HG03066 (cell line): ENCODE measurements around the gene ASB18.

Experiments used
- ATAC-seq: cut with Tn5 transposase; IDR thresholded peaks from one replicate; pipeline ENCODE4 v1.9.1; 2021; ENCODE audit warnings: low read depth; ENCODE audit not compliant: unreplicated experiment

The ASB18 gene

GRCh38 chr2:236242057-236242495 is 22.1 kb downstream of the ASB18 start:
- ATAC-seq, result no peak

DNA sequence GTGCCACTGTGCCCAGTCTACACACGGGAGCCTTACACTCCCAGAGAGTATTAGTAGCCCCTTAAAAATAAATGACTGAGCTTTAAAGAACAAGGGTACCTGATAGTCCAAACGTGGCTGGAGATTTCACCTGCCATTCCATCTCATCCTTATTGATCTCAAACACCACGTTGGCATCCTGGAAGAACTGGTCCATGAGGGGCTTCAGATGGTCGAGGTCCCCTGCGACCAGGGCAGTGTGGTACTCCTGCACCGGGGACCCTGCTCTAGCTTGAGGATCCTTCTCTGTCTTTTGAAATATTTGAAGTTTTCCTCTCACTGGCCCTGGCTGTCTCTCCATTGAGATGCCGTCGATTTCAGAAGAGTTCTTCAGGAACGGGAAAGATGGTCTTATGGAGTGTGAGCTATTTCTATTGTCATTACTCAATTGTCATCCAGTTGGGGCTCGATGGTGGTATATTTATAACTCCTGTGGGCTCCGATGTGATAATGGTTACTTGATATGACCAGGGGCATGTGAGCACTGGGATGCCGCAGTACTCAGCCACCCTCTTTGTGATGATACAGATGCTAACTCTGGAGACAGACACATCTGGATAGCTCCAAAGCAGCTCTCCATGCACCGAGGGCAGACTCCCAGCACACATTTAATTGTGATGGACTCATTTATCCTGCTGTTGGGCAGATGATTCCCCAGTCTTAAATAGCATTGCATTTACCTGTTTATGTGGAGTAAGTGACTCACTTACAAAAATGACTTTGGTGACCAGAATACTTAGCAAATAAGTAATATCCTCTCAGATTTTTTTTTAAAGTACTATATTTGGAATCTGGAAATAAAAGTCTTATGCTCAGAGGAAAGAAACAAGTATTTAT is 22.8 kb downstream of the ASB18 start:
- ATAC-seq, result no peak

DNA sequence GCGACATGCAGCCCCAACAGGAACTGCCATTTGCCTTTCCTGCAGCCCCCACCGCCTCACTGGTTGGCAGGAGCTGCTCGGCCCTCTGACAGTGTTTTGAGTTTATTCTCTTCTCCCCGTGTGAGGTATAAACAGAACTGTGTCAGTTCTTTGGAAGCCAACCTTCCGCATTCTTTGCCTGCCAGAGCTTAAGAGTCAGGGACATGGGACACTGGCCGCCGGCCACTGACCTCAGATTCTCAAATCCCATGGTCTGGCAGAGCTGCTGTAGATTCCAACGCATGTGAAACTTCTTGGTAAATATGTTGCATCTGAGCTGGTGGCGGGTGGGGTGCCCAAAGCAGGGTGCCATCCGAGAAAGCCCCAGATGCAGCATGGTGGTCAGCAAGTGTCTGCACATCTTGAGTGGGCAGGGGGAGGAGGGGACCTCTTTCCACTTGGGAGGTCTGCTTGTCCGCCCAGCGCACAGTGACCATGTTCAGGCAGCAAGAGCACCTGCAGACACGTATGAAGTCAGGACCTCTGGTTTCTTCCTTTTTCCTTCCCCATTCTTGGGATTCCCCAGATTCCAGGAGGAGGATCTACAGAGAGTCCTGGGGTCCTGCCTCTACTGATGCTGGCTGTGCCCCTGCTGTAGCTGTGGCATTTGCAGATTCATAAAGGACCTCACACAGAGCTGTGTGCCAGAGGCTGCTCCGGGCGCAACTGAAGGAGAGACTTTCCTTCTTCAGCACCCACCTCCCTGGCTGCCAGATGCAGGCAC is 23.8 kb downstream of the ASB18 start:
- no peak for ATAC-seq

- ATAC-seq, result no peak
Observed at GRCh38 chr2:236239276-236240065, 24.7 kb downstream of the ASB18 start.

DNA sequence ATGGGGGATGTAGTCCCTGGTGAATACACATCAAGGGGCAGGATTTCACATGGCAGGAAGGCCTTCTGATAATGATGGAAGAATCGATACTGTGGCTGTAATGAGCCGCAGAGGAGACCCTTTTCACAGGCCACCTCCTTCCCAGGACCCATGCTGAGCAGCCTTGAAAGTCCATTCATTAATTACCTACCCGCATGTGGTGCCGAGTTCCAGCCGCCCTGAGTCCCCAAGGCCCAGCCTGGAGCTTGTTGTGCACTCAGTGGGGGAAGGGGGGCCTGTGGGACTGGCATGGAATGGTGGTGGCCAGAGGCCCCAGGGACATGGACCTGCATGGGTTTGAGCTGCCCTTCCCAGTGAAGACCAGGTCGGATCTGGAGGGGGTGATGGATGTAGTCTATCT is 25.5 kb downstream of the ASB18 start:
- ATAC-seq, result no peak

DNA sequence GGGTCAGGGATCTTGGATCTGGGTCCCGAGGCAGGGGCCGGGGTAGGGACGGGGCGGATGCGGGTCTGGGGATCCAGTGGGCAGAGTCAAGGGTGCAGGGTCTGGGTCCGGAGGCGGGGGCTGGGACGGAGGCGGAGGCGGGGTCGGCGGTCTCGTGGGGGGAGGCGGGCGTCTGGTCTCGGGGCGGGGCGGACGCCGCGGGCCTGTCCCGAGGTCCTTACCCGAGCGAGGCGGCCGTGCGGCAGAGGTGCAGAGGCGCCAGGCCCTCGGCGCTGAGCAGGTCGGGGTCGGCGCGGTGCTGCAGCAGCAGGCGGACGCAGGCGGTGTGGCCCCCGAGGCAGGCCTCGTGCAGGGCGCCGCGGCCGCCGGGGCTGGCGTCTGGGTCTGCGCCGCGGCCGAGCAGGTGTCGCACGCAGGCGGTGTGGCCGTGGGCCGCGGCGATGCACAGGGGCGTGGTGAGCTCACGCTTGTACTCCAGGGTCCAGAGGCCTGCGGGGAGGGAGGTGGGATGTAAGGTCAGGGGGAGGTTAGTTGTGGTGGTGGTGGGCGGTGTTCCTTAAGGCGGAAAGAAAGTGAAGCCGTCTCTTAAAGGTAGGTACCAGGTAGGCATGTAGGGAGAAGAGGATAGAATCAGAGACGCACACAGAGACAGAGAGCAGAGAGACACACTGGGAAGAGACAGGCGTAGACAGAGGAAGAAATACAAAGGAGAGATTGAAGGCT is 26.6 kb downstream of the ASB18 start:
- ATAC-seq, result no peak

DNA sequence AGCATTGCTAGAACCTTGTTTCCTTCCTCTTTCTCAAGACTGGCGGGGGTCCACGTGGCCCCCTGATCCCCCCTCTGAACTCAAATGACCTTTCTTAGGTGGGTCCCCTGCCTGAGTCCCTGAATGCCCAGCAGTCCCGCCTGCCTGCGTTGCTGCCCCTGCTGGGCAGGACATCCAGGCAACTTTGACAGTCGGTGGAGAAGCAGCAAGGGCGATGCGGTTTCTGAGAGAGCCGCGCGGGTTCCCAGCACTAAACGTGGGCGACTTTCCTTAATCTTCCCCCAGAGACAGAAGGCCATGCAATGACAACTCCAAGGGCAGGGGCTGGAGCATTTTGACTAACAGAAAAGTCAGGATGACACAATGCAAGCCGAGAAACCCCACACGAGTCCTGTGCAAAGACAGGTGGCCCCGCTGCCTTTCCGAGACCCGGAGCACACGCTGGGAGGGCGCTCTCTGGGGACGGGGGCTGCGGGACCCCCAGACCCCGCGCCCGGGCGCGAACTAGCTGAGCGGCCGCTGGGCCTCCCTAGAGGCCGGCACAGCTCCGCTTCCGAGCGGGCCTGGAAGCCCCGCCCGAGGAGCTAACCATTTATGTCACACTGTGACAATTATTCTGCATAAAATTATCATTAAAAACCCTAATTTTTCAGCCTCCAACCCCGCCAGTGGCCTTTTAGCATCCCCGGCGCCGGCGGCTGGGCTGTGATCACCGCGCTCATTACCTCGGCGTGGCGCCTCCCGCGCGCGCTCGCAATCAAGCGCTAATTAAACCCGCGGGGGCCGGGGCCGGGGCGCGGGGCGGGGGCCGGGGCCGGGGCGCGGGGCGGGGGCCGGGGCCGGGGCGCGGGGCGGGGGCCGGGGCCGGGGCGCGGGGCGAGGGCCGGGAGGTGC is 27.4 kb downstream of the ASB18 start:
- no peak for ATAC-seq

DNA sequence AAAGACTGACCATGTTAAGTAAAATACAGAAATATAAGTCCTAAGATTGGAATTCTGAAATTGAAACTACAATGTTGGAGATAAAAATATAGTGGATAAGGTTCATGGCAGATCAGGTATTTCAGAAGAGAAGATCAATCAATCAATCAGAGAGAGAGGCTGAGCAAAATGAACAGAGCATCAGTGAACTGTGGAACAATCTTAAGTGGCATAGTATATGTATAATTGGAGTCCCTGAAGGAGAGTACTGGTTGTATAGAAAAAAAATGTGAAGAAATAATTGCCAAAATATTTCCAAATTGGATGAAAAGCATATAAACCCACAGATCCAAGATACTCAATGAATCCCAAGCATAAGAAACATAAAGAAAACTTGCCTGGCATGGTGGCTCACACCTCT is 35.0 kb downstream of the ASB18 start:
- ATAC-seq, result no peak

- ATAC-seq, result no peak
Observed at GRCh38 chr2:236223675-236224074, 40.5 kb downstream of the ASB18 start.

DNA sequence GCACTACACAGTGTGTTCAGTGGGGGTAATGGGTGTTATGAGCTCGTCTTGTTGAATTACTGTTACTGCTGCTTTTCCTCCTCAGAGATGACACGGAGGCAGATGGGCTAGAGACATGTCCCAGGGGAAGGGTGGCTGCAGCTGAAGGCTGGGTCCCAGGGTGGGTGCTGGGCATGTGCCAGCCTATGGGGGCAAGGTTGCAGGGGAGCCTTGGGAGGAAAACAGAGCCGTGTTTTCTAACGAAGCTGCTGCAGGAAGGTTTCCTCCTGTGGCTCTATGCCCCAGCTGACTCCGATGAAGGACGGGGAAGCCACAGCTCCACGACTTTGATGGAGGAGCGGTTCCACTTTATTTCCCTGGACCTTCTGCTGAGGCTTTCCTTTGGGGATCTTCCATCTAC is 42.4 kb downstream of the ASB18 start:
- no peak for ATAC-seq

GRCh38 chr2:236219411-236219810 is 44.8 kb downstream of the ASB18 start:
- ATAC-seq, result no peak

DNA sequence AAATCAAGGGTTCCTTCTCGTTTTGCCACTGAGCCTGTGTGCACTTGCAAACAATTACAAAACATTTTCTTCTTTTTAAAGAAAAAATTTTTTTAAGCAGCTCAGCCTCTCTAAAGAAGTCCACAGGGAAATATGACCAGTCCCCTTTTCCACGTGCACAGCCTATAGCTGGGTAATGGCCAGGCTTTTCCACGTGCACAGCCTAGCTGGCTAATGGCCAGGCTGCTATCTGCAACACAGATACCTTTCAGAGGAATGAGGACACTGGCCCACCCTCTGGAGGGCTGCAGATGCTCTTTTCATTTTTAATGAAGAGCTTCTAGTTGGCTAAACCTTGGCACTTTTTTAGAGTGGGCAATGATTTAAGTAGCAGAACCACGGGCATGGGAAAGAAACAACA is 46.3 kb downstream of the ASB18 start:
- ATAC-seq, result no peak

DNA sequence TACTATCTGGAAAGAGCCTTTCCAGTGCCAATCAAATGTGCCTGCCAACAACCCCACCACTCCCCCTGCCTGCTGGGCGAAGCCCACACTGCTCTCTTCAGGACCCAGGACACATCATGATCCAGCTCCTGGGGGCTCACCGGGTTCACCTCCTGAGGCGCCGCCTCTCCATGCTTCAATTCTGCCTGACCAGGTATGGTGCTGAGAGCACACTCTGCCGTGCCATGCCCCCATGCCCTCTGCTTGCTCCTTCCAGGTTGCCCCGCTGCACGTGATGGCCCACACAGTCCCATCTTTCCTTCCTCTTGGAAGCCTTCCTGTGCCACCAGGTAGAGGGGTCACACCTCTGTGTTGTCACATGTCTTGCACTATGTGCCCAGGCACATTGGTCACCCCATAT is 47.5 kb downstream of the ASB18 start:
- ATAC-seq, result no peak

GRCh38 chr2:236215761-236216333 is 48.4 kb downstream of the ASB18 start:
- ATAC-seq, result no peak

DNA sequence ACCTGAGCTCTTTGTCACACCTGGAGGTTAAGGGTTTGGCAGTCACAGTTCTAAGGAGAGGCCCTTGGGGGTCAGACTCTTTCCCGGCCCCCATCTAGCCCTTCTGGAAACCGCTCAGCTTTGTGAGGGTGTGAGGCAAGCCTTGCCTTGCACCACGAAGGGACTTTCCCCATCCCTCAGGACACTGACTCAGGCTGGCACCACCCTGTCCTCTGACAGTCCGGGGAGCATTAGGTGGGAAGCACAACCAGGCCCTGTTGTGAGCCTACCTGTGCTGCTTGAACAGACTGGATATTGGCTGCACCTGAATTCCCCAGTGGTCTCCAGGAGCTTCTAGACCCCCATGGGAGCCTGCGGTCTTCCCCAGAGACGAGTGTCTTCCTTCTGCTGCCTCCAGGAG is 49.0 kb downstream of the ASB18 start:
- ATAC-seq, result no peak

DNA sequence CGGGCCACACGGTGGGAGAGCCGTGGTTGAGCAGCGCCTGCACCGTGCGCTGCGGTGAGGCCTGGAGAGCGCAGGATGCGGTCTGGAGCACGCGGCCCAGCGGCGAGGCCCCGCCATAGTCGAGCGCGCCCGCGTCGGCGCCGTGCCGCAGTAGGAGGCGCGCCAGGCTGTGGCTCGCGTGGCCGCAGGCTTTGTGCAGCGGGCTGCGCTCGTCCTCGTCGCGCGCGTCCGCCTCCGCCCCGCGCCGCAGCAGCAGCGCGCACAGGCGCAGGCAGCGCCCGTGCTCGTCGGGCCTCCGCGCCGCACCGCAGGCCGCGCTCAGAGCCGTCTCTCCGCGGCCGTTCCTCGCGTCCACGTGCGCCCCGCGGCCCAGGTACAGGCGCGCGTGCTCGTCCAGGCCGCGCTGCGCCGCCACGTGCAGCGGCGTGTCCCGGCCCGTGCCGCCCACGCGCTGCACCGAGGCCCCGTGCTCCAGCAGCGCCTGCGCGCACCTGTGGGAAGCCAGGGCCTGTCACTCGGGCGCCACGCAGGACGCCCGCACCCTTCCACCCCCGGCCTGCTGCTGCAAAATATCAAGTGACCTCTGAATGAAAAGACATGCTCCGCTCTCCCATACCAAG is 49.7 kb downstream of the ASB18 start:
- ATAC-seq, result no peak

DNA sequence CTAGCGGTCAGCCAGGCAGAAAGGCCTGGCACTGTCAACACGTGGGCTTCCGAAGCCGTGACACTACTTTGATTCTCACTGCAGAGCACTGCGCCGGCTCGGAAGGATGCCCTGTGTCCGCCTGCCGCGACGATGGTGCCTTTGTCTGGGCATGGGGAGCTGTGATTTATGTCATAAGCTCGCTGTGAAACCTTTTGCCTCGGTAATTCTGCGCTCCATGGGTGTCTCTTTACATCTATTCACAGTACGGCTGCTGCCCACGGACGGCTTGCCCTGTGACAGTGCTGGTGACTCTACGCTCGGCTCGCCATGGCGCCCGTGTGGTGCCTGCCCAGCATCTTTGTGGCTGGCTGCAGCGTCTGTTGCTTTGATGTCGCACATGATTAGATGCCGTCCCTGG is 52.9 kb downstream of the ASB18 start:
- ATAC-seq, result no peak

DNA sequence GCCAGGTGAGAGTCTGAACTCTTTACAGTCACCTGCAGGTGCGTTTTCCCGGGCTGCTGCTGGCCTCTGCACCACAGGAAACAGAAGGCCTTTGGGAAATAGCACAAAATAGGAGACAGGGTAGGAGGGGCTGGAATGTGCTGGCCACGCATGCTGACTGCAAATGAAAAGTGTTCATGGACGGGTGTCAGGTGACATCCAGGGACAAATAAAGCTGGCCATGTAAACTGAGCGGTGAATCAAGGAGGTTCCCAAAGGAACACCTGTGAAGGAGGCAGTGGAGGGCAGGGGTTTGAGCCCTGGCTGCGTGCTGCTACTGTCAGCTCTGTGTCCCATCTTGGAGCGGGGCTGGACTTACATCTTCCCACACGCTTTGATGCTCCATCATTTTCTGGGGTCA is 53.7 kb downstream of the ASB18 start:
- ATAC-seq, result no peak

DNA sequence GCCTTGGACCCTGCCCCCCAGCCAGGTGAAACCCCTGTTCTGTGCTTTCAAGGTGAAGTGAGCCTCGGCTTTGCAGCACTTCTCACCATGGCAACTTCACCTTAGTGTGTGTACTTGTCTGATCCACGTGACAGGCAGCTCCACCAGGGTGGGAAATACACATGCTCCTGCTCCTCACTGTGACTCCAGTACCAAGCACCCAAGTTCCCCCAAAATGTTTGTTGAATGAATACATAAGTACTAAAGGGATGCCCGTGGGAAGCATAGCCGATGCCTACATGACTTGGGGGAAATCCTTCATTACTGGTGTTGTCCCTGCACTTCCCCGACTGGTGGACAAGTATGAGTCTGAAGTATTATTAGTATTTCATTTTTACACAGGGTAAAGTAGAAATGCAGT is 54.2 kb downstream of the ASB18 start:
- ATAC-seq, result no peak
